Fibroblast of lung (primary cell): ENCODE data around the gene CDCP2. TPM values are rescaled to one million over a fixed set of nuclear protein-coding genes. Genes with fewer than 3 reads are reported as not detected.

Experiments used
- DNase-seq, 2 donors: peaks; one replicate each; pipeline versions ENCODE4 v3.0.0 to v3.0.0-alpha.2; 2010; ENCODE audit warnings: low read depth in 2 of 2
- H2AFZ ChIP-seq: 2 replicates; pipeline ENCODE4 v1.5.1; 2012; ENCODE audit warnings: low read length, control low read depth, inconsistent platforms
- H3K27ac ChIP-seq: 2 replicates; pipeline ENCODE4 v1.5.1; 2011; ENCODE audit warnings: low read length, control low read depth; ENCODE audit not compliant: insufficient read depth
- H3K27me3 ChIP-seq: 2 replicates; pipeline ENCODE4 v1.5.1; 2011; ENCODE audit warnings: mild to moderate bottlenecking, low read length; ENCODE audit not compliant: control insufficient read depth, insufficient read depth
- H3K36me3 ChIP-seq: 2 replicates; pipeline ENCODE4 v1.5.1; 2011; ENCODE audit warnings: low read length; ENCODE audit not compliant: control insufficient read depth, insufficient read depth
- H3K4me1 ChIP-seq: 2 replicates; pipeline ENCODE4 v1.5.1; 2011; ENCODE audit warnings: low read length; ENCODE audit not compliant: control insufficient read depth, insufficient read depth; ENCODE audit errors: extremely low read depth
- H3K4me2 ChIP-seq: 2 replicates; pipeline ENCODE4 v1.5.1; 2011; ENCODE audit warnings: low read length, control low read depth; ENCODE audit not compliant: insufficient read depth; ENCODE audit errors: extremely low read depth
- H3K4me3 ChIP-seq, 4 experiments: fragments of 200-600 bp in 1 of 4; sonication (generic) in 1 of 4; replicated peaks in 1 of 4; 2 replicates each; pipeline ENCODE4 v1.5.1; 2011 to 2016; ENCODE audit warnings: low read length in 4 of 4, low read depth in 3 of 4, mild to moderate bottlenecking in 3 of 4, control low read depth in 2 of 4, inconsistent platforms in 1 of 4, mixed read lengths in 1 of 4; ENCODE audit not compliant: insufficient read depth in 1 of 4; ENCODE audit errors: control extremely low read depth in 1 of 4
- H3K79me2 ChIP-seq: 2 replicates; pipeline ENCODE4 v1.5.1; 2012; ENCODE audit warnings: mild to moderate bottlenecking, low read length, inconsistent platforms; ENCODE audit not compliant: control insufficient read depth, insufficient read depth
- H3K9ac ChIP-seq: 2 replicates; pipeline ENCODE4 v1.5.1; 2011; ENCODE audit warnings: mild to moderate bottlenecking, low read length, control low read depth; ENCODE audit not compliant: insufficient read depth
- H3K9me3 ChIP-seq: 2 replicates; pipeline ENCODE4 v1.5.1; 2012; ENCODE audit warnings: low read depth, low read length; ENCODE audit not compliant: control insufficient read depth, insufficient read depth
- H4K20me1 ChIP-seq: 2 replicates; pipeline ENCODE4 v1.5.1; 2011; ENCODE audit warnings: low read length; ENCODE audit not compliant: control insufficient read depth, insufficient read depth; ENCODE audit errors: extremely low read depth
- EZH2 ChIP-seq: IDR thresholded peaks from 2 replicates; pipeline ENCODE4 v1.5.1; 2012; ENCODE audit warnings: low read length, control low read depth, mild to moderate bottlenecking; ENCODE audit errors: missing control alignments
- polyA plus RNA-seq, 2 donors: library from polyadenylated mRNA; depleted of rRNA in 1 of 2; stranded (reverse) in 1 of 2; unstranded in 1 of 2; fragments of >200 nt; gene quantifications; 2 replicates each; pipeline ENCODE4 v1.2.1, GENCODE V29; 2011 to 2012; ENCODE audit warnings: missing spikeins in 1 of 2
- total RNA-seq: library from RNA; depleted of rRNA; stranded (reverse); fragments of >200 nt; gene quantifications from 2 replicates; pipeline ENCODE4 v1.2.1, GENCODE V29; 2014
- TF ChIP-seq, protein P1 (sequence below), 2 donors: IDR thresholded peaks in 1 of 2; conservative IDR thresholded peaks in 1 of 2; 1 replicate in 1 of 2; 2 replicates in 1 of 2; pipeline ENCODE4 v1.5.1; 2011 to 2012; ENCODE audit warnings: low read length in 2 of 2, control low read depth in 1 of 2, inconsistent platforms in 1 of 2, low read depth in 1 of 2, mild to moderate bottlenecking in 1 of 2

CDCP2 gene
- total and polyA plus RNA-seq, 2 donors (not counting 1 experiment from before 2014, with no cell fraction given): not detected

GRCh38 chr1:54100500-54100899, 52.3 kb downstream of the CDCP2 start:
- TF ChIP-seq, protein P1, sequence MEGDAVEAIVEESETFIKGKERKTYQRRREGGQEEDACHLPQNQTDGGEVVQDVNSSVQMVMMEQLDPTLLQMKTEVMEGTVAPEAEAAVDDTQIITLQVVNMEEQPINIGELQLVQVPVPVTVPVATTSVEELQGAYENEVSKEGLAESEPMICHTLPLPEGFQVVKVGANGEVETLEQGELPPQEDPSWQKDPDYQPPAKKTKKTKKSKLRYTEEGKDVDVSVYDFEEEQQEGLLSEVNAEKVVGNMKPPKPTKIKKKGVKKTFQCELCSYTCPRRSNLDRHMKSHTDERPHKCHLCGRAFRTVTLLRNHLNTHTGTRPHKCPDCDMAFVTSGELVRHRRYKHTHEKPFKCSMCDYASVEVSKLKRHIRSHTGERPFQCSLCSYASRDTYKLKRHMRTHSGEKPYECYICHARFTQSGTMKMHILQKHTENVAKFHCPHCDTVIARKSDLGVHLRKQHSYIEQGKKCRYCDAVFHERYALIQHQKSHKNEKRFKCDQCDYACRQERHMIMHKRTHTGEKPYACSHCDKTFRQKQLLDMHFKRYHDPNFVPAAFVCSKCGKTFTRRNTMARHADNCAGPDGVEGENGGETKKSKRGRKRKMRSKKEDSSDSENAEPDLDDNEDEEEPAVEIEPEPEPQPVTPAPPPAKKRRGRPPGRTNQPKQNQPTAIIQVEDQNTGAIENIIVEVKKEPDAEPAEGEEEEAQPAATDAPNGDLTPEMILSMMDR (conservative IDR thresholded peaks at IDR 0.05 in 1 of 2, IDR thresholded peaks at IDR 0.05 in 1 of 2; ENCODE audit: low read depth in 1 of 2, low read length in 2 of 2): no peak
- no peaks in the 10 kb centered on the region for H3K79me2 ChIP-seq
- no peaks in the 10 kb centered on the region for H3K27me3 ChIP-seq
- no peaks in the 10 kb centered on the region for H3K36me3 ChIP-seq
- no peak overlapping the region for H3K9ac ChIP-seq
- H3K27ac ChIP-seq: no peak overlapping the region
- no peaks in the 10 kb centered on the region for H3K9me3 ChIP-seq
- H2AFZ ChIP-seq: no peak overlapping the region
- H3K4me1 ChIP-seq: no peaks in the 10 kb centered on the region
- no peak overlapping the region for H3K4me2 ChIP-seq
- DNase-seq: no peak
- no peaks in the 10 kb centered on the region for H4K20me1 ChIP-seq
- no peak overlapping the region for H3K4me3 ChIP-seq

DNA sequence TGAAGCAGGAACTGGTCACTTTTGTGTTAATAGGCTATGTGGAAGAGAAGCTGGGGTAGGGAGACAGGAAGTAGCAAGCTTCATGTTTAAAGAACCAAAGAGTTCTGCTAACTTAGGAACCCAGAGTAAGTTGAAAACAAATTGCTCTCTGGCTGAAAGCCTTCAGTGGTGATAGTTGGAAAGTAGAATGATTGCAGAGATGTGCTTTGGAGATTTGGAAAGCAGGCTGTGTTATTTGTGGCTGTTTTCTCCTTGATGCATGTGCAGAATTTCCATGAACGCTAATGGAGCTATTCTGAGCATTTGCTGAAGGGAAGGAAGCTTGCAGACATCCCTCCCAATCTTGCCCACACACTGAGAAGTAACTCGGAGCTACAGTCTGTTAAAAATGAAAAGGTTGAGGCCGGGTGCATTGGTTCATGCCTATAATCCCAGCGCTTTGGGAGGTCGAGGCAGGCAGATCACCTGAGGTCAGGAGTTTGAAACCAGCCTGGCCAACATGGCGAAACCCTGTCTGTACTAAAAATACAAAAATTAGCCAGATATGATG, 53.7 kb downstream of the CDCP2 start:
- no peaks in the 10 kb centered on the region for H4K20me1 ChIP-seq
- no peak for TF ChIP-seq EZH2
- TF ChIP-seq, protein P1 (conservative IDR thresholded peaks at IDR 0.05 in 1 of 2, IDR thresholded peaks at IDR 0.05 in 1 of 2; ENCODE audit: low read depth in 1 of 2, low read length in 2 of 2): no peak
- no peak overlapping the region for H3K4me2 ChIP-seq
- no peaks in the 10 kb centered on the region for H3K36me3 ChIP-seq
- H3K4me1 ChIP-seq: no peaks in the 10 kb centered on the region
- H3K9me3 ChIP-seq: no peaks in the 10 kb centered on the region
- H2AFZ ChIP-seq: no peak overlapping the region
- H3K27me3 ChIP-seq: no peaks in the 10 kb centered on the region
- H3K4me3 ChIP-seq: no peak overlapping the region
- H3K9ac ChIP-seq: no peak overlapping the region
- H3K79me2 ChIP-seq: no peaks in the 10 kb centered on the region
- no peak overlapping the region for H3K27ac ChIP-seq
- DNase-seq: no peak

GRCh38 chr1:54096877-54097240, 55.9 kb downstream of the CDCP2 start:
- H3K4me2 ChIP-seq: no peak overlapping the region
- H3K4me3 ChIP-seq: no peak overlapping the region
- H3K9me3 ChIP-seq: no peaks in the 10 kb centered on the region
- no peaks in the 10 kb centered on the region for H3K79me2 ChIP-seq
- H3K27ac ChIP-seq: no peak overlapping the region
- H3K9ac ChIP-seq: no peak overlapping the region
- no peak for DNase-seq
- H3K4me1 ChIP-seq: no peaks in the 10 kb centered on the region
- no peak for TF ChIP-seq EZH2
- TF ChIP-seq, protein P1 (conservative IDR thresholded peaks at IDR 0.05 in 1 of 2, IDR thresholded peaks at IDR 0.05 in 1 of 2; ENCODE audit: low read depth in 1 of 2, low read length in 2 of 2): no peak
- no peaks in the 10 kb centered on the region for H3K36me3 ChIP-seq
- H4K20me1 ChIP-seq: no peaks in the 10 kb centered on the region
- H3K27me3 ChIP-seq: no peaks in the 10 kb centered on the region
- H2AFZ ChIP-seq: no peak overlapping the region
